HG02981 (cell line): ENCODE data around the gene FKBP7.
A peak's percentile ranks its signal among the peaks of the same experiment; 100 is the strongest.
"Not testable (repeated sequence)": the region's sequence is repeated elsewhere in the genome, so short reads cannot be mapped to it uniquely, and the experiment has no call there.

Source experiments
- ATAC-seq: cut with Tn5 transposase; IDR thresholded peaks from one replicate; pipeline ENCODE4 v1.9.1; 2021; ENCODE audit warnings: mild to moderate bottlenecking, moderate library complexity; ENCODE audit not compliant: unreplicated experiment

The FKBP7 gene

DNA sequence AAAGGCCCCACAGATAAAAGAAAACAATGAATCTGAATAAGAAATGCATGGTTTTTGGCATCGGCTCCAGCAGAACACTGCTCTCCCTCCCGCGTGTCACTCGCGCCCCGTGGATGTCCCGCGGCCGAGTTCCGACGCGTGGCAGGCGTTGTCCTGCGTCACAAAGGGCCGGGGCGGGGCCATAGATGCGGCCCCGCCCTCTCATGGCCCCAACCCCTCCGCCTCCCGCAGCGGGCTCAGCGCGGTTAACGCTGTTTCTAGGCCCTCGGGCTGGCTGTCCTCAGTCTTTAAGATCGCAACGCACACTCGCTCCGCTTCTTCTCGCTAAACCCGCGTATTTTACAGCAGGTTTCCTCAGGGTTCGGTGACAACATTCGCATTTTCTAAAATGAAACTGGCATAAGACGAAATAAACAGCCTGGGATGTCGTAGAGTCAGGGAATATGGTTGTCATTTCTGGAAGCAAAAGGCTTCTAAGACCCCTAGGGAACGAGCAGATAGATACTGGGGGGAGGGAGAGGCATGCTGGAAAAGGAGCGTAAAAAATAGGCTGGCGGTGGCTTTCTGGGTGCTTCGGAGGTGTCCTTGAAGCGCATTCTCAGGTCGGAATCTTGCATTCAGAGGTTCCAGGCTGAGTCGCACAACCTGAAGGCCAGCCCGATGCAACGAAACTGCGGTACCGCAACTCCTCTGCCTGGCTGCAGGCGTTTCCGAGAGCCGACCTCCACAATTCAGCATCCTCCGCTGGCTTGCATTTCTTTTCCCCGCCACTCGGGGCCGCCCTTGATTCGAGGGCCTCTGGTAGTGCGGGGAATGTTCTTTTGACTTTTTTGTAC, at the start of gene FKBP7:
TSS of gene FKBP7 (minus strand) at position 162 of the 836 bp plus-strand sequence. CDS start at position 61, 101 bp downstream.
- peak; percentile 50 for ATAC-seq

DNA sequence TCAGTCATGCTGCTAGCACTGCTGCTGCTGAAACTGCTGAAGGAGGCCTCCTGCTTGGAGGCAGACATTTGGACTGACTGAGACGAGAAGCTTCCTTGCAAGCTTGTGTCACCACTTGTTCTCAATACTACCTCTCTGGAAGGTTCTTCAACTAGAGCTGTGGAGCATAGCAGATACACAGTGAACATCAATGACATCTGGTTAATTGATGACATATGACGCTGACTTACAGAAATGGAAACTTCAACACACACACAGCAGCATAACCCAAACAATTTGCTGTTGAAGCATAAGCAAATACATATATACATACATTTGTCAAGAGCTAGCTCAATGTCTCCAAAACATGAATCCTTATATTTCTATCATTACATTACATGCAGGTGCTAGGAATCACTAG, 49.2 kb upstream of the FKBP7 start:
- no peak for ATAC-seq

- ATAC-seq, result no peak
Measured at GRCh38 chr2:178526256-178526655, 47.9 kb upstream of the FKBP7 start.

DNA sequence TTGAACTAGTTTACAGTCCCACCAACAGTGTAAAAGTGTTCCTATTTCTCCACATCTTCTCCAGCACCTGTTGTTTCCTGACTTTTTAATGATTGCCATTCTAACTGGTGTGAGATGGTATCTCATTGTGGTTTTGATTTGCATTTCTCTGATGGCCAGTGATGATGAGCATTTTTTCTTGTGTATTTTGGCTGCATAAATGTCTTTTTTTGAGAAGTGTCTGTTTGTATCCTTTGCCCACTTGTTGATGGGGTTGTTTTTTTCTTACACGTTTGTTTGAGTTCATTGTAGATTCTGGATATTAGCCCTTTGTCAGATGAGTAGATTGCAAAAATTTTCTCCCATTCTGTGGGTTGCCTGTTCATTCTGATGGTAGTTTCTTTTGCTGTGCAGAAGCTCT, 47.1 kb upstream of the FKBP7 start:
- ATAC-seq, result not testable (repeated sequence)

DNA sequence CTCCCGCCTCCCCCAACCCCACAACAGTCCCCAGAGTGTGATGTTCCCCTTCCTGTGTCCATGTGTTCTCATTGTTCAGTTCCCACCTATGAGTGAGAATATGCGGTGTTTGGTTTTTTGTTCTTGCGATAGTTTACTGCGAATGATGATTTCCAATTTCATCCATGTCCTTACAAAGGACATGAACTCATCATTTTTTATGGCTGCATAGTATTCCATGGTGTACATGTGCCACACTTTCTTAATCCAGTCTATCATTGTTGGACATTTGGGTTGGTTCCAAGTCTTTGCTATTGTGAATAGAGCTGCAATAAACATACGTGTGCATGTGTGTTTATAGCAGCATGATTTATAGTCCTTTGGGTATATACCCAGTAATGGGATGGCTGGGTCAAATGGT, 46.6 kb upstream of the FKBP7 start:
- ATAC-seq, result not testable (repeated sequence)

DNA sequence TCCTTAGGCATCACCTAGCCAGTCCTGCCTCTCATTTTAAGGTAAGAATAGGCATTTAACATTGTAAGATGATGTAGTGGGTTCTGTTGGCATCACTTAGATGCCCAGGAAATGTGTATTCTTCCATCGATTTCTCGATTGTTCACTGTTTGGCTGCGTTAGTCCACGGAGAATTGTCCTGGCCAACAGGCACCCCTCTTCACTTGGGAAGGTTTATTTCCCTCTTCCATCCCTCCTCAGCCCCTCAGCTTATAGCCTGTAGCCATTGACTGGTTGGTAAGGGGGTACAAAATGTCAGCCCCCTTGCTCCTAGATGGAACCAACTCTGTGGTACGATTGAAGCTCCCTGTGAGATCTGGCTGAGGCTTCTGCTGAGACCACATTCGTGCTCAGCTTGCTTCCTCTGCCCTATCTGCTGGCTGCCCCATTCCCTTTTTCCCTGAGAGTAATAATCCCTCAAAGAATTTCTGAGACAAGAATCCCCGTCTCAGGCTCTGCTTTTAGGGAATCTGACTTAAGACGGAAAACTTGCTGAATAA, 45.3 kb upstream of the FKBP7 start:
- no peak for ATAC-seq

- peak; percentile 95 for ATAC-seq
Measured at GRCh38 chr2:178522950-178523595, 44.7 kb upstream of the FKBP7 start.

DNA sequence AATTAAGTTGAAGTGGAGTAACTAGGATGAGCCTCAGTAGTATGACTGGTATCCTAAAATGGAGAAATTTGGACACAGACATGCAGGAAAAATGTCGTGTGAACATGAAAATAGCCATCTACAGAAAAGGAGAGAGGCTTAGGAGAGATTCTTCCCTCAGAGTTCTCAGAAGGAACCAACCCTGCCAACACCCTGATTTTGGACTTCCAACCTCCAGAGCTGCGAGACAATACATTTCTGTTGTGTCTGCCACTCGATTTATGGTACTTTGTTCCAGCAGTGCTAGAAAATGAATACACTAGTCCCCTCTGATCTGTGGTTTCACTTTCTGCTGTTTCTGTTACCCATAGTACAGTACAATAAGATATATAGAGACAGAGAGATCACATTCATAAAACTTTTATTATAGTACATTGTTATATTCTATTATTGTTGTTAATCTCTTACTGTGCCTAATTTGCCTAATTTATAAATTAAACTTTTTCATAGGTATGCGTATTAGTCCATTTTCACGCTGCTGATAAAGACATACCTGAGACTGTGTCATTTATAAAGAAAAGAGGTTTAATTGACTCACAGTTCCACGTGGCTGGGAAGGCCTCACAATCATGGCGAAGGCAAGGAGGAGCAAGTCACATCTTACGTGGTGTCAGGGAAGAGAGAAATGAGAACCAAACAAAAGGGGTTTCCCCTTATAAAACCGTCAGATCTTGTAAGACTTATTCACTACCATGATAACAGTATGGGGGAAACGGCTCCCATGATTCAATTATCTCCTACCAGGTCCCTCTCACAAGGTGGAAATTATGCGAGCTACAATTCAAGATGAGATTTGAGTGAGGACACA, 43.1 kb upstream of the FKBP7 start:
- ATAC-seq, result no peak

DNA sequence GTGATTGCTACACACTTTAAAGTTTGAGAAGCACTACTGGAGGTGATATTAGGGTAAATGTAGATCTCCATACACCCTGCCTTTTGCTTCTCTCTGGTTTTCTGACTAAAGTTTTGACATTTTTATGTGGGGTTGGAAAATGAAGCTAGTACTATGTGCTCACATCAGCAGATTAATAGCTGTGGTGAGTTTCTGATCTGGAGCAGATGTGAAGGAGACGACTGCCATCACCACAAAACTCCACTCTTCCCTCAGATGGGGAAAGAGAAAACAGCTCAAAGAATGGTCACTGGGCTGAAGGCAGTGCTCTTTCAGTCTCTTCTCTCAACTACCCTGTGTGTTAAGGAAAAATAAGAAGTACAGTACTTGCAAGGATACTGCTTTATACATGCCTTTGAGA, 39.1 kb upstream of the FKBP7 start:
- no peak for ATAC-seq

- ATAC-seq, result no peak
Measured at GRCh38 chr2:178514664-178515063, 36.3 kb upstream of the FKBP7 start.

DNA sequence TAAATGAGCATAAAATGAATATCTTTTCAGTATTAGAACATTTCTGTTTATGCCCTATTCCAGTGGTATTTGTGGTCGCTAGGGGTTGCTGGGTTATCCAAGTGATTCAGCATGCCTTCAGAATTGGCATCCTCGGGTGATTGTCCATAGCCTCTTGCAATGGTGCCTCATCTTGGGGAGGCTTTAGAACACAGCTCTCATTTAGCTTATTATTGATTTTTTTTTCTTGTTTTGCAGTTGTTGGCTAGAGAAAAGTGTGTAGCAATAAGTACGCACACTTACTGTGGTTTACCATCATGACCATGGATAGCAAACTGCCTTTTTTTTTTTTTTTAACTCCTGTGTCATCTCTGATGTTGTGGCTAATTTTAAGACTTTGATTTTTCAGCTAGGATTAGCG, 35.5 kb upstream of the FKBP7 start:
- no peak for ATAC-seq

DNA sequence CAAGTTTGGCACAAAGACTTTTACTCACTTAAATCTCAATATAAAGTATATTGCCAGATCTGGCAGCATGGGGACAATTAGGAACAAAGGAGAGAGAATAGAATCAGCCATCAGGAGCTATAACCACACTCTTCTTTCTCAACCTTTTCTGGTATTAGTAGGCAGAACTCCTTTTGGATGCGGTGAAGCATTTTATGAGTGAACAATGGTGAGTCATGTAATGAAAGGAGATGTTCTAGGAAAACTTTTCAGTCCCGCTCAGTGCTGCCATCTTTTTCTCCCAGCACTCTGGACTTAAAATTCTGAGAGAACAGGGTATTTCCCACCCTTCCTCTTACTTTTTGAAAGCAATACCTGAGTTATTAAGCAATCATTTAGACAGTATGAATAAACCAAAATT, 34.1 kb upstream of the FKBP7 start:
- no peak for ATAC-seq

- ATAC-seq, result no peak
Measured at GRCh38 chr2:178510384-178510783, 32.0 kb upstream of the FKBP7 start.

GRCh38 chr2:178508646-178509045, 30.2 kb upstream of the FKBP7 start:
- ATAC-seq, result no peak

DNA sequence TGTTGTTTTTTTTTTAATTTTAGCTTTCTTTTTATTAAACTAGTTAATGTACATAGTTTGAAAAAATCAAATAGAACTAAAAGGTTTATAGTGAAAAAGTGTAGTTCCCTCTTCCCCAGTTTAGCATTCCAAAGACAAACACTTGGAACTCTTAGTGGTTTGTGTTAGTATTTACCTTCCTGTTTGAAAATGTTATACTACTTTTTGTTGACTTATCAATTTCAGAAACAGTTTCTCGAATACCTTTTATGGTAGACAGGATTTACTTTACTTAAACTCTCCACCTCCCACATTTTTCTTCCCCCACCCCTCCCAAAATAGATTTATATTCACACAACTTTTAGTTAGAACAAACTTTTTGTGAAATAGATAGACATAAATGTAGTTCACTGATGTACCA, 28.5 kb upstream of the FKBP7 start:
- ATAC-seq, result no peak

- no peak for ATAC-seq
Measured at GRCh38 chr2:178506524-178506923, 28.1 kb upstream of the FKBP7 start.

DNA sequence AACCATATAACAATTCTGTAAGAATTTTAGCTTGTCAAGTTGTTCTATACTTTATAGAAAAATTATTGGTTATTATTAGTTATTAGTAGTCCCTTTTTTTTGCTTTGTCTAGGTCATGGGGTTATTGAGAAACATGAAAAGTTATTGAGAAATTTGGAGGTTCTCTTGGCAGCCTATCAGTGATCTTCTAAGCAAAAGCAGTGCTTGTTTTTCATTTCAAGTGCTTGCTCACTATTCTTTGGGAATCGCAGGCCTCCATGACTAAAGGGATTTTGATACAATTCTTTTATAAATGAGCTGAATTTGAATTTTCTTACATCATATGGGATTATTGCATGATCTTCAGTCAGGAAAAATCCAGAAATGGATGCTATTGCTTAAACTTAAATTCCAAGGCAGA, 27.7 kb upstream of the FKBP7 start:
- no peak for ATAC-seq

- ATAC-seq, result no peak
Measured at GRCh38 chr2:178502751-178503150, 24.4 kb upstream of the FKBP7 start.

DNA sequence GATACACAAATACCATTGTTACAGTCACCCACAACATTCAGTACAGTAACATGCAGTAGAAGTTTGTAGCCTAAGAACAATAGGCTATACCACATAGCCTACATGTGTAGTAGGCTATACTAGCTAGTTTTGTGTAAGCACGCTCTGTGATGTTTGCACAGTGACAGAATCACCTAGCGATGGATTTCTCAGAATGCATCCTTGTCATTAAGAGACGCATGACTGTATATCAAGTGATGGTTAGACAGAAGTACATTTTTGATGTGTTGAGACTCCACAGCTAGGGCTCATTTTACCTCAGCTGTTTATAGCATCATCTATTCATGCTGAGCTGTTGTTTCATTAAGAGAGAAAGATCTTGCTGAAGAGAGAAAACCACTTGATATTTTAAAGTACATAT, 21.2 kb upstream of the FKBP7 start:
- no peak for ATAC-seq

DNA sequence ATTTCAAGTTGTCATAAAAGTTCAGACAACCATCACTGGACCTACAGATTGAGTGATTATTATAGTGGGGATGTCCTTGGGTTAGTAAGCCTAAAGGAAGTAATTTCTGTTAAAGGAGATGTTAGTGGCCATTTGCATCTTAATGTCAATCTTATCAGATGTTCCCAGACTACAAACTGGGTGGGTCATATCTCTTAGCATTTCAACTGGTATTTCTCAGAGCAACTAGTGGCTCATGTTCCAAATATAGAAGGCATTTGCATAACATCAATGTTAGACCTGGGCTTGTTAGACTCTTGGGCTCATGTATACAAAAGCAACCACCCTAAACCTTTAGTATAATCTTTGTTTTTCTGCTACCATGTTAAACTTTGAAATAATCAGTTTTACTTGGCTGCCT, 19.7 kb upstream of the FKBP7 start:
- no peak for ATAC-seq

GRCh38 chr2:178496049-178496448, 17.6 kb upstream of the FKBP7 start:
- no peak for ATAC-seq
